ENCODE data around the gene IGSF6.

DNA sequence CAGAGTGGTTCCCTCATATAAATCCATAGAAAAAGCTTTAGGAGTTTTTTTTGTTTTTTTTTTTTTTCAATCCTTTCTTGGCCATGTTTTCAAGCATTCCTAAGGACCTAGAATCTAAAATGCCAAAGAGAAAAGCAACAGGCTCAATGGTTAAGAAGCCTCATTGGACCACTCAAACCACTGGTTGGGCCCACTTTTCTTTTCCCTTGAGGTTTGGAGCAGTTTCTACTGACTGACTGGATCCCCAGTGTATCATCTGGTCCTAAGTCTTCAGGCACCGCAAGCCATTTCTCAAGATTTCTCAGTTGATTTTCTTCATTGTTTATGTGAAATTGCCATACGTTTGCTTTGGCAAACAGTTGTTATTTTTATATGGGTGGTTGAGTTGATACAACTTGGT, 38.6 kb downstream of the IGSF6 start:
- TF ChIP-seq EZH2phosphoT487 (IDR thresholded peaks at IDR 0.05; ENCODE audit: insufficient read depth, low read depth), result no peak
- TF ChIP-seq EZH2 (IDR thresholded peaks at IDR 0.05; ENCODE audit: insufficient read depth, poor library complexity, severe bottlenecking), result no peak
